Stromal cell of bone marrow (primary cell): ENCODE data around the gene ZXDC.

Experiments used
- DNase-seq: peaks from one replicate; pipeline ENCODE4 v3.0.0-alpha.2; 2012; ENCODE audit warnings: low read depth

The ZXDC gene

GRCh38 chr3:126452213-126452612 lies 23.5 kb downstream of the ZXDC start:
- no peak for DNase-seq

- DNase-seq = no peak
These were observed 24.2 kb downstream of the ZXDC start for GRCh38 chr3:126451511-126451910.

GRCh38 chr3:126450744-126451143 lies 24.9 kb downstream of the ZXDC start:
- no peak for DNase-seq

GRCh38 chr3:126450219-126450618 lies 25.5 kb downstream of the ZXDC start:
- DNase-seq = no peak

GRCh38 chr3:126449621-126450051 lies 26.1 kb downstream of the ZXDC start:
- no peak for DNase-seq

- DNase-seq = no peak
These were observed 26.9 kb downstream of the ZXDC start for GRCh38 chr3:126448893-126449180.

GRCh38 chr3:126448136-126448892 lies 27.4 kb downstream of the ZXDC start:
- DNase-seq = no peak

- no peak for DNase-seq
These were observed 28.1 kb downstream of the ZXDC start for GRCh38 chr3:126447456-126448106.

GRCh38 chr3:126446791-126447190 lies 28.9 kb downstream of the ZXDC start:
- no peak for DNase-seq

- no peak for DNase-seq
These were observed 29.4 kb downstream of the ZXDC start for GRCh38 chr3:126446301-126446700.

GRCh38 chr3:126445506-126445905 lies 30.2 kb downstream of the ZXDC start:
- no peak for DNase-seq

- DNase-seq = no peak
These were observed 32.8 kb downstream of the ZXDC start for GRCh38 chr3:126442856-126443242.

GRCh38 chr3:126442094-126442855 lies 33.4 kb downstream of the ZXDC start:
- no peak for DNase-seq

- no peak for DNase-seq
These were observed 34.3 kb downstream of the ZXDC start for GRCh38 chr3:126441256-126441880.

GRCh38 chr3:126440709-126440995 lies 35.0 kb downstream of the ZXDC start:
- DNase-seq = no peak

GRCh38 chr3:126439968-126440708 lies 35.6 kb downstream of the ZXDC start:
- DNase-seq = no peak

- DNase-seq = no peak
These were observed 36.2 kb downstream of the ZXDC start for GRCh38 chr3:126439346-126439967.

GRCh38 chr3:126438746-126439145 lies 36.9 kb downstream of the ZXDC start:
- no peak for DNase-seq

- no peak for DNase-seq
These were observed 37.5 kb downstream of the ZXDC start for GRCh38 chr3:126438186-126438585.

GRCh38 chr3:126436826-126437717 lies 38.6 kb downstream of the ZXDC start:
- DNase-seq = no peak
